Dendritic cell treated with granulocyte-macrophage colony-stimulating factor and Interleukin-4, amounts not matched to agents 40 ng/mL and 50 ng/mL, for 4 days (primary cell): ENCODE data around the gene MTPN.

ENCODE experiments used
- H3K27ac Mint-ChIP-seq: one replicate; pipeline ENCODE4 v1.8.0; 2022; ENCODE audit warnings: mild to moderate bottlenecking, mixed read lengths
- H3K27me3 Mint-ChIP-seq: one replicate; pipeline ENCODE4 v1.8.0; 2022; ENCODE audit warnings: mild to moderate bottlenecking, mixed read lengths
- H3K36me3 Mint-ChIP-seq: one replicate; pipeline ENCODE4 v1.8.0; 2022; ENCODE audit warnings: low read depth, mixed read lengths
- H3K4me1 Mint-ChIP-seq: one replicate; pipeline ENCODE4 v1.8.0; 2022; ENCODE audit warnings: low read depth, mixed read lengths
- H3K4me3 Mint-ChIP-seq: one replicate; pipeline ENCODE4 v1.8.0; 2022; ENCODE audit warnings: mild to moderate bottlenecking, moderate library complexity, mixed read lengths
- H3K9me3 Mint-ChIP-seq: one replicate; pipeline ENCODE4 v1.8.0; 2022; ENCODE audit warnings: mixed read lengths
- intact Hi-C: fragments of 100-400 bp; cut with micrococcal nuclease; formaldehyde crosslinking; loops from one replicate; pipeline ENCODE4 v1.15.0; 2022

Gene MTPN

DNA sequence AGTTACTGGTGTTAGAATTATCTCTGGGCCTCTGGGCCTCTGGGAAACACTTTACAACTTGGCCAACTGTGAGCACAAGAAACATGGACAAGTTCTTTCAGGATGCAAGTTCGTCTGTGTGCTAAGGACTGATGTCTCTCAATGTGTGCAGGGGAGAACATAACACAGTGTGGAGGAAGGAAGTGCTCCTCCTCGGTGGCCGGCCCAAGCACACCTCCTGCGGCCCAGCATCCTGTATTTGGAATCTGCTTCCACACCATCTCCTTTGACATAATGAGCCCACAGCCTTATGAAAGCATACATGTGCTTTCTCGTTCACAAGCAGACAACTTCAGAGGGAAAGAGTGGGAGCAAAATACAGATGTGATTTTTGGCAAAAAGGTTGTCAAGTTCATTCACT lies 59.0 kb downstream of the MTPN start:
- H3K27ac Mint-ChIP-seq = no peak overlapping the region

DNA sequence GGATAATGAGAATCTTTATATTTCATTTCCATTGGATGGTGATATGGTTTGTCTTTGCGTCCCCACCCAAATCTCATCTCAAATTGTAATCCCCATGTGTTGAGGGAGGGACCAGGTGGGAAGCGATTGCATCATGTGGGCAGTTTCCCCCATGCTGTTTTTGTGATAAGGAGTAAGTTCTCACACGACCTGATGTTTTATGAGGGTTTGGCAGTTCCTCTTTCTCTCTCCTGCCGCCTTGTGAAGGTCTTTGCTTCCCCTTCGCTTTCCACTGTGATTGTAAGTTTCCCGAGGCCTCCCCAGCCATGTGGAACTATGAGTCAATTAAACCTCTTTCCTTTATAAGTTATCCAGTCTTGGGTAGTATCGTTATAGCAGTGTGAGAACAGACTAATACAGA lies 59.4 kb downstream of the MTPN start:
- H3K4me3 Mint-ChIP-seq = no peak overlapping the region
- H3K9me3 Mint-ChIP-seq = no peaks in the 10 kb centered on the region
- no peak overlapping the region for H3K27ac Mint-ChIP-seq
- intact Hi-C loops = no loop called here
- peaks cover 17% of the 10 kb centered on the region for H3K4me1 Mint-ChIP-seq
- H3K36me3 Mint-ChIP-seq = no peaks in the 10 kb centered on the region
- H3K27me3 Mint-ChIP-seq = no peaks in the 10 kb centered on the region

More for the DNA sequence above, 59.0 kb downstream of the MTPN start:
- intact Hi-C loops = no loop called here
- H3K27me3 Mint-ChIP-seq = no peaks in the 10 kb centered on the region
- no peaks in the 10 kb centered on the region for H3K9me3 Mint-ChIP-seq
- no peaks in the 10 kb centered on the region for H3K36me3 Mint-ChIP-seq
- peaks cover 17% of the 10 kb centered on the region for H3K4me1 Mint-ChIP-seq
- no peak overlapping the region for H3K4me3 Mint-ChIP-seq

DNA sequence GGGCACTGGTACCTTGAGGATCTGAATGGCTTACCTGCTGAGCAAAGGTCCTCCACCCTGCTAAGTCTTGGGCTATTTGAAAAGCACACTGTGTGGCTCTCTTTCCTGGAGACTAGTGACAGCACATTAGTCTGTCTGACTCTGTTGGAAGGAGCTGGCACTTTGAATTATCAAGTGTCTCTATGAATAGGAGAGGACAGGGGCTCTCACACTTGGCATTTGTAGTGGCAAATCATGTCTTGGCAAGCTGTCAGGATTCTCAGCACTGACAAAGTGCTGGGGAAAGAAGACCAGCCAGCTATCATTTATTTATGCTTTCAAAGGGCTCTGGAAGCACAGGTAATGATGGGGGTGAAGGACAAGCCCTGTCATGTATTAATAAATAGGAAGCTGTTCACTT lies 62.8 kb downstream of the MTPN start:
- H3K27me3 Mint-ChIP-seq = no peaks in the 10 kb centered on the region
- no peaks in the 10 kb centered on the region for H3K36me3 Mint-ChIP-seq
- H3K4me3 Mint-ChIP-seq = no peak overlapping the region
- H3K4me1 Mint-ChIP-seq = peaks cover 17% of the 10 kb centered on the region
- no peak overlapping the region for H3K27ac Mint-ChIP-seq
- intact Hi-C loops = no loop called here
- no peaks in the 10 kb centered on the region for H3K9me3 Mint-ChIP-seq

GRCh38 chr7:135913404-135913803 lies 63.8 kb downstream of the MTPN start:
- H3K9me3 Mint-ChIP-seq = no peaks in the 10 kb centered on the region
- H3K4me3 Mint-ChIP-seq = no peak overlapping the region
- no peak overlapping the region for H3K27ac Mint-ChIP-seq
- intact Hi-C loops = no loop called here
- peaks cover 17% of the 10 kb centered on the region for H3K4me1 Mint-ChIP-seq
- no peaks in the 10 kb centered on the region for H3K27me3 Mint-ChIP-seq
- H3K36me3 Mint-ChIP-seq = no peaks in the 10 kb centered on the region

GRCh38 chr7:135911099-135911498 lies 66.1 kb downstream of the MTPN start:
- Mint-ChIP-seq H3K36me3 (no peaks in the 10 kb centered on the region), H3K27me3 (no peaks in the 10 kb centered on the region), H3K27ac (no peak overlapping the region), H3K4me1 (peaks cover 9% of the 10 kb centered on the region), H3K9me3 (no peaks in the 10 kb centered on the region), H3K4me3 (no peak overlapping the region)
- intact Hi-C loops = no loop called here

DNA sequence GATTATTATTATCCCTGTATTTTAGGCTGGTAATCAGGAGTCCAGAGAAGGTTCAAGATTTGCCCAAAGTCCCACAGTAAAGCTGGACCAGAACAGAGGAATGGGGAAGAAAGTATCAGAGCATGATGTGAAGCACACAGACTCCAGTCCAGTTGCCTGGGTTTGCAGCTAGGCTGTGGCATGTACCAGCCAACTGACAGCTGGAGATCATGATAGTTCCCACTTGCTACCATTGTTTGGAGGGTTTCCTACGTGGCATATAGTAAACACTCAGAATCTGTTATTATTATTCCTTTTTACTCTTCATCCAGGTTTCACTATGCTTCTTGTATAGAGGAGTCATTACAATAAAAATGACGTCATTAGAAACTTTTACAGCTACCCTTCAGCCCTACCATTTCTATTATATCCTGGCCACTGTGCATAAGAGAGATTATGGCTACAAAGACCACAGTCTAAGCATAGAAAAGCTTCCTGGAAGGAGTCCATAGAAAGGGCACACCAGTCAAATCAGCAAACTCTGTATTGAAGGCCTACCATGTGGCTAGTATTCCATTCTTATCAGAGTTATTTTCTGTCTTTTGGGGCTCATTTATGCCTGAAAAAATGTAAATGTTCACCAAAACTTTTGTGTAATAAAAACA lies 66.6 kb downstream of the MTPN start:
- Mint-ChIP-seq H3K4me1 (peaks cover 9% of the 10 kb centered on the region), H3K4me3 (no peak overlapping the region), H3K9me3 (no peaks in the 10 kb centered on the region), H3K27me3 (no peaks in the 10 kb centered on the region), H3K36me3 (no peaks in the 10 kb centered on the region), H3K27ac (no peak overlapping the region)
- intact Hi-C loops = no loop called here

GRCh38 chr7:135905858-135906257 lies 71.3 kb downstream of the MTPN start:
- H3K36me3 Mint-ChIP-seq = no peaks in the 10 kb centered on the region
- no peaks in the 10 kb centered on the region for H3K9me3 Mint-ChIP-seq
- no peaks in the 10 kb centered on the region for H3K4me1 Mint-ChIP-seq
- no peak overlapping the region for H3K4me3 Mint-ChIP-seq
- H3K27me3 Mint-ChIP-seq = no peaks in the 10 kb centered on the region
- intact Hi-C loops = no loop called here
- H3K27ac Mint-ChIP-seq = no peak overlapping the region

DNA sequence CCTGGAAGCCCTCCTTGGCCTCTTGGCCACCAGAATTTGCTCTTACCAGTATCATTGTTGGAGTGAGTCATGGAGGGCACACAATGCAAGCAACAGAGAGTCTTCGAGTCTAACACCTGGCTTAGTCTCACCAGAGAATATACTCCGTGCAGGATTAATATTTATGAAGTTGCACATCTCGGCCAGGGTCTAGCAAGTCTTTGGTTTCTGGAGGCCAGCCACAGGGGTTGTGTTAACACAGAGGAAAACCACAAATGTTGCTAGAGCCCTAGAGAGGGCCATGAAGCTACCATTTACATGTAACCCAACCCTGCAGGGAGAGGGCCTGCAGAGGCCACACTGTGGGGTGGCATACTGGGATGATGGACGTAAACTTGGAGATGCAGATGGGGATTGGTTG lies 71.8 kb downstream of the MTPN start:
- no peak overlapping the region for H3K4me3 Mint-ChIP-seq
- no peaks in the 10 kb centered on the region for H3K36me3 Mint-ChIP-seq
- intact Hi-C loops = no loop called here
- H3K27ac Mint-ChIP-seq = no peak overlapping the region
- H3K4me1 Mint-ChIP-seq = no peaks in the 10 kb centered on the region
- H3K27me3 Mint-ChIP-seq = no peaks in the 10 kb centered on the region
- no peaks in the 10 kb centered on the region for H3K9me3 Mint-ChIP-seq

- H3K36me3 Mint-ChIP-seq = no peaks in the 10 kb centered on the region
- H3K27me3 Mint-ChIP-seq = no peaks in the 10 kb centered on the region
- H3K4me3 Mint-ChIP-seq = no peak overlapping the region
- H3K9me3 Mint-ChIP-seq = no peaks in the 10 kb centered on the region
- intact Hi-C loops = no loop called here
- no peak overlapping the region for H3K27ac Mint-ChIP-seq
- no peaks in the 10 kb centered on the region for H3K4me1 Mint-ChIP-seq
These were observed 72.9 kb downstream of the MTPN start for GRCh38 chr7:135904282-135904681.

GRCh38 chr7:135901585-135902540 lies 75.3 kb downstream of the MTPN start:
- H3K9me3 Mint-ChIP-seq = no peaks in the 10 kb centered on the region
- no peak overlapping the region for H3K4me3 Mint-ChIP-seq
- no peaks in the 10 kb centered on the region for H3K27me3 Mint-ChIP-seq
- no peaks in the 10 kb centered on the region for H3K4me1 Mint-ChIP-seq
- no peak overlapping the region for H3K27ac Mint-ChIP-seq
- intact Hi-C loops = no loop called here
- no peaks in the 10 kb centered on the region for H3K36me3 Mint-ChIP-seq

- no peaks in the 10 kb centered on the region for H3K9me3 Mint-ChIP-seq
- H3K36me3 Mint-ChIP-seq = no peaks in the 10 kb centered on the region
- intact Hi-C loops = no loop called here
- H3K27ac Mint-ChIP-seq = no peak overlapping the region
- no peak overlapping the region for H3K4me3 Mint-ChIP-seq
- H3K4me1 Mint-ChIP-seq = no peaks in the 10 kb centered on the region
- H3K27me3 Mint-ChIP-seq = no peaks in the 10 kb centered on the region
These were observed 77.1 kb downstream of the MTPN start for GRCh38 chr7:135900065-135900546.

DNA sequence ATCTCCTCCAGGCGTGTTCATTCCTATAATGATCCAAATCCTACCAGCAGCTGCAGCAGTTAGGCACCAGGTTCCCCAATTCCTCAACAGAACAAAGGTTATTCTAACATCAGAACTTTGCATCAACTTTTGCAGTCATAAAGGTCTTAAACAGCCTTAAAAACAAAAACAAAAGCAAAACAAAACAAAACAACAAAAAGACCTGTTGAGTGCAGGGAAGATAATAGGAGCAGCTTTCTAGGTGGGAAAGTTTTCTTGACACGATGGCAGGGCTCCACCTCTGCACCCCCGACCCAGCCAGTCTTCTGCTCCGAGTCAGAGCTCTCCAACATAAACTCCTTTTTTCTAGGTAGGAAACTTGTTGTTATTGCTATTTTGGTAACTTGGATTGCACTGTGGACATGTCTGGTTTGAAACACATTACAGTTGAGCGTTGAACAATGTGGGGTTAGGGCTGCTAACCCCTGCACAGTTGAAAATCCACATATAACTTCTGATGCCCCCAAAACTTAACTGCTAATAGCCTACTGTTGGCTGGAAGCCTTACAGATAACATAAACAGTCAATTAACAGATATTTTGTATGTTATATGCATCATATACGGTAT lies 77.6 kb downstream of the MTPN start:
- H3K27me3 Mint-ChIP-seq = no peaks in the 10 kb centered on the region
- intact Hi-C loops = no loop called here

GRCh38 chr7:135898226-135898625 lies 78.9 kb downstream of the MTPN start:
- H3K36me3 Mint-ChIP-seq = no peaks in the 10 kb centered on the region
- H3K27me3 Mint-ChIP-seq = no peaks in the 10 kb centered on the region
- intact Hi-C loops = no loop called here
- no peaks in the 10 kb centered on the region for H3K4me1 Mint-ChIP-seq
- no peak overlapping the region for H3K4me3 Mint-ChIP-seq
- no peaks in the 10 kb centered on the region for H3K9me3 Mint-ChIP-seq
- H3K27ac Mint-ChIP-seq = no peak overlapping the region

More for the DNA sequence above, 77.6 kb downstream of the MTPN start:
- no peaks in the 10 kb centered on the region for H3K4me1 Mint-ChIP-seq
- no peaks in the 10 kb centered on the region for H3K9me3 Mint-ChIP-seq
- H3K4me3 Mint-ChIP-seq = no peak overlapping the region
- no peaks in the 10 kb centered on the region for H3K36me3 Mint-ChIP-seq
- H3K27ac Mint-ChIP-seq = no peak overlapping the region

DNA sequence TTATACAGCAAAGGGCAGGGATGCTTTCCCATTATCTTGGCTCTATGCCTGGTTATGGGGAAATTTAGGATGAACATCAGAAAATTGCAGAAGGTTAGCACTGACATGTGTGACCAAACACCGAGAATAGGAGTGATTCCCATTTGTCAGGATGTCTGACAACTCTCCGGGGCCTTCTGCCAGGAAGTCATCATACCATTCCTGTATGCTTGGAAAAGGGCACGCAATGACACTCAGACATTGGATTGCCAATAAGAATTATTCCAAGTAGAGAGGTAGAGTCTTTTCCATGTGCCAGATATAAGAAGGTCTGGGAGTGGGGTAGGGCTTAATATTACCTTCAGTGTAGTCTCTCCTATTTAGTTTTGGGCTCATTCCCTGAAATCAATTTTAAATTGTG lies 82.3 kb downstream of the MTPN start:
- intact Hi-C loops = no loop called here
- Mint-ChIP-seq H3K4me1 (no peaks in the 10 kb centered on the region), H3K4me3 (no peak overlapping the region), H3K36me3 (no peaks in the 10 kb centered on the region), H3K27me3 (no peaks in the 10 kb centered on the region), H3K9me3 (no peaks in the 10 kb centered on the region), H3K27ac (no peak overlapping the region)
